GM19324 (cell line): ENCODE data around the gene SENP5.

Experiments used
- ATAC-seq: cut with Tn5 transposase; IDR thresholded peaks from one replicate; pipeline ENCODE4 v1.9.1; 2021; ENCODE audit warnings: mild to moderate bottlenecking, moderate library complexity; ENCODE audit not compliant: unreplicated experiment, low FRiP score

Gene SENP5

GRCh38 chr3:196875258-196875657 lies 7.5 kb downstream of the SENP5 start:
- ATAC-seq, result no peak

GRCh38 chr3:196883361-196883760 lies 15.6 kb downstream of the SENP5 start:
- ATAC-seq, result no peak

- ATAC-seq, result no peak
Observed at GRCh38 chr3:196886144-196886543, 18.4 kb downstream of the SENP5 start.

- no peak for ATAC-seq
Observed at GRCh38 chr3:196889844-196890708, 22.4 kb downstream of the SENP5 start.

- ATAC-seq, result no peak
Observed at GRCh38 chr3:196894557-196895295, 27.0 kb downstream of the SENP5 start.

GRCh38 chr3:196896229-196896628 lies 28.5 kb downstream of the SENP5 start:
- no peak for ATAC-seq

- no peak for ATAC-seq
Observed at GRCh38 chr3:196901768-196902167, 34.0 kb downstream of the SENP5 start.

- ATAC-seq, result no peak
Observed at GRCh38 chr3:196902296-196902695, 34.6 kb downstream of the SENP5 start.

- no peak for ATAC-seq
Observed at GRCh38 chr3:196903740-196904139, 36.0 kb downstream of the SENP5 start.

- no peak for ATAC-seq
Observed at GRCh38 chr3:196914866-196915265, 47.1 kb downstream of the SENP5 start.

GRCh38 chr3:196915375-196915774 lies 47.7 kb downstream of the SENP5 start:
- ATAC-seq, result no peak

- ATAC-seq, result no peak
Observed at GRCh38 chr3:196916221-196916620, 48.5 kb downstream of the SENP5 start.

- no peak for ATAC-seq
Observed at GRCh38 chr3:196916995-196917394, 49.3 kb downstream of the SENP5 start.

- no peak for ATAC-seq
Observed at GRCh38 chr3:196918968-196919367, 51.2 kb downstream of the SENP5 start.

GRCh38 chr3:196920733-196921132 lies 53.0 kb downstream of the SENP5 start:
- no peak for ATAC-seq

GRCh38 chr3:196927571-196928453 lies 60.1 kb downstream of the SENP5 start:
- ATAC-seq, result no peak

- no peak for ATAC-seq
Observed at GRCh38 chr3:196931157-196931556, 63.4 kb downstream of the SENP5 start.

GRCh38 chr3:196931828-196932587 lies 64.3 kb downstream of the SENP5 start:
- no peak for ATAC-seq

- ATAC-seq, result no peak
Observed at GRCh38 chr3:196932600-196932999, 64.9 kb downstream of the SENP5 start.

GRCh38 chr3:196936288-196936687 lies 68.6 kb downstream of the SENP5 start:
- ATAC-seq, result no peak
